ENCODE results near the gene SLC15A2. TPM values are rescaled to one million over a fixed set of nuclear protein-coding genes. Genes with fewer than 3 reads are reported as not detected.
A peak's percentile ranks its signal among the peaks of the same experiment; 100 is the strongest.
"Not testable (repeated sequence)": the region's sequence is repeated elsewhere in the genome, so short reads cannot be mapped to it uniquely, and the experiment has no call there.

Gene SLC15A2
- 1 to 10 TPM; 4.3 to 8.6 (median 4.5) TPM for total RNA-seq
- long read RNA-seq, donor 1, result 0 reads
- long read RNA-seq, donor 2, result 0 reads

GRCh38 chr3:121894301-121894990 lies at the start of gene SLC15A2:
Gene SLC15A2, plus strand, starts transcription at chr3:121894401. Its CDS starts 76 bp downstream, at chr3:121894477.
- DNase-seq (peak in 1 of 3 donors; percentile 26), ATAC-seq (peak; percentile 29)
- TF ChIP-seq CTCF (IDR thresholded peaks at IDR 0.05), result no peak
- Histone ChIP-seq H3K4me1 (ENCODE audit: low read depth) (no peaks in the 10 kb centered on the region), H3K4me3 (no peak within 1 kb of the TSS), H3K36me3 (ENCODE audit: low read depth) (no peaks in the 10 kb centered on the region), H3K9me3 (no peaks in the 10 kb centered on the region)
- intact Hi-C loops (cut with DNase I, micrococcal nuclease), result no loop called here

- DNase-seq (no peak), ATAC-seq (no peak)
- no peaks in the 10 kb centered on the region for H3K36me3 ChIP-seq (ENCODE audit: low read depth)
- no peaks in the 10 kb centered on the region for H3K9me3 ChIP-seq
- H3K4me1 ChIP-seq (ENCODE audit: low read depth), result no peaks in the 10 kb centered on the region
- H3K4me3 ChIP-seq, result no peak overlapping the region
- intact Hi-C loops (cut with DNase I, micrococcal nuclease), result no loop called here
- TF ChIP-seq CTCF (IDR thresholded peaks at IDR 0.05), result no peak
Measured at GRCh38 chr3:121844892-121845291, 49.3 kb upstream of the SLC15A2 start.

- intact Hi-C loops (cut with DNase I, micrococcal nuclease), result no loop called here
- H3K9me3 ChIP-seq, result no peaks in the 10 kb centered on the region
- TF ChIP-seq CTCF (IDR thresholded peaks at IDR 0.05), result no peak
- DNase-seq, result no peak
- no peak for ATAC-seq
- no peaks in the 10 kb centered on the region for H3K4me1 ChIP-seq (ENCODE audit: low read depth)
- H3K4me3 ChIP-seq, result no peak overlapping the region
- no peaks in the 10 kb centered on the region for H3K36me3 ChIP-seq (ENCODE audit: low read depth)
Measured at GRCh38 chr3:121852256-121852655, 41.9 kb upstream of the SLC15A2 start.

- Histone ChIP-seq H3K4me3 (no peak overlapping the region), H3K4me1 (ENCODE audit: low read depth) (no peaks in the 10 kb centered on the region), H3K36me3 (ENCODE audit: low read depth) (no peaks in the 10 kb centered on the region), H3K9me3 (no peaks in the 10 kb centered on the region)
- DNase-seq (peak in 1 of 3 donors; percentile 19), ATAC-seq (no peak)
- no peak for TF ChIP-seq CTCF (IDR thresholded peaks at IDR 0.05)
- intact Hi-C loops (cut with DNase I, micrococcal nuclease), result no loop called here
Measured at GRCh38 chr3:121855555-121855954, 38.6 kb upstream of the SLC15A2 start.

GRCh38 chr3:121857778-121858177 lies 36.4 kb upstream of the SLC15A2 start:
- H3K4me3 ChIP-seq; DNase-seq; intact Hi-C loops (cut with DNase I, micrococcal nuclease); H3K4me1 ChIP-seq (ENCODE audit: low read depth); H3K9me3 ChIP-seq; ATAC-seq; H3K36me3 ChIP-seq (ENCODE audit: low read depth): not testable (repeated sequence)

- H3K4me3 ChIP-seq; H3K9me3 ChIP-seq; DNase-seq; ATAC-seq; intact Hi-C loops (cut with DNase I, micrococcal nuclease); H3K36me3 ChIP-seq (ENCODE audit: low read depth); H3K4me1 ChIP-seq (ENCODE audit: low read depth): not testable (repeated sequence)
Measured at GRCh38 chr3:121863247-121863646, 31.0 kb upstream of the SLC15A2 start.
